ENCODE measurements around the gene CALU. TPM values are rescaled to one million over a fixed set of nuclear protein-coding genes. Genes with fewer than 3 reads are reported as not detected.

The CALU gene
- 47.1 TPM for total RNA-seq

DNA sequence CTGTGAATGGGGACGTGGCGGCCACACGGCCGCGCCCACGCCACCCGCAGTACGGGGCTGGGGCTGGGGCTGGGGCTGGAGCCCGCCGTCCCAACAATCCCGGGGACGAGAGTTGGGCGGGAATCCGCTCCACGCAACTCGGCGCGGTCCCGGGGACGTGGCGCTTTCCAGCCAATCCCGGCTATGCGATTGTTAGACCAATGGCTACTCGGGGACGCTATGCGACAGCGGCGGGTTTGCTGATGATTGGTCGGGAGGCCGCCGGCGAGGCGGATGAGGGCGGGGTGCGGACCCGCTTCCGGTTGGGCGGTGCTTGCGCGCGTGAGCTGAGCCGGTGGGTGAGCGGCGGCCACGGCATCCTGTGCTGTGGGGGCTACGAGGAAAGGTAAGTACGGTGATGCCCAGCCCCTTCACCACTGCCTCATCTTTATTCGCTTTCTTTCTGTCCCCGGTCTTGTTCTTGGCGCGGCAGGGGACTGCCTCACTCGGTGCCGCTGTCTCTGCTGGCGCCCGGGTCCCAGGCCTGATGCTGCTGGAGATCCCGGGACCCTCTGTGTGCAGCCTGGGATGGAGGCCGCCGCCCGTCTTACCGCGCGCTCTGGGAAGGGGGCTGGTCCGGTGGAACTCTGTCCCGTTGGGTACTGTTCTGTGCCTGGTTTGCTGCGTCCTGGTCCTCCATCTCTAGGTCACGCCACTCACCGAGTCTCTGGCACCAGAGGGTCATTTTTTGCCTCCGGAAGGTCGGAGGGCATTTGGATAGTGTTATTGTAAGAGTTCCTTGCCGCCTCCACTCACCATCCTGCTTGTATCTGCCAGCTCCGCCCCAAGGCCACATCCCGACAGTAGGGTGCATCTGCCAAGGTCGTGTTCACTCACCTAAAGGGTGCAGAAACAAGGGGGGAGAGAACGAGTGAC, at the start of gene CALU:
CALU (plus strand) TSS at position 312 of the 915 bp plus-strand sequence. CDS start 9,225 bp downstream, outside the sequence.
- peak; percentile 95 for DNase-seq

DNA sequence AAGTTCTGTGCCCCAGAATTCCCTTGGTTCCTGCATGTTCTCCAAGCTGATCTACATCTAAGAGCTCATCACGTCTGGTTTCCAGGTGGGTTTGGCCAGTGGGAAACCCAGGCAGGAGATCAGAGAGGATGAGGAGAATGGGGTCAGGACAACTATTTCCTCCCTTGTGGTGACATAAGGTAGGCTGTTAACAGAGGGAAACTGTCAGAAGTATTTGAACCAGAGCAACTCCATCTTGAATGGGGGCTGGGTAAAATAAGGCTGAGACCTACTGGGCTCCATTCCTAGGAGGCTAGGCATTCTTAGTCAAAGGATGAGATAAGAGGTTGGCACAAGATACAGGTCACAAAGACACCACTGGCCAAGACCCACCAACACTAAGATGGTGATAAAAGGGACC, 47.9 kb upstream of the CALU start:
- DNase-seq = no peak

DNA sequence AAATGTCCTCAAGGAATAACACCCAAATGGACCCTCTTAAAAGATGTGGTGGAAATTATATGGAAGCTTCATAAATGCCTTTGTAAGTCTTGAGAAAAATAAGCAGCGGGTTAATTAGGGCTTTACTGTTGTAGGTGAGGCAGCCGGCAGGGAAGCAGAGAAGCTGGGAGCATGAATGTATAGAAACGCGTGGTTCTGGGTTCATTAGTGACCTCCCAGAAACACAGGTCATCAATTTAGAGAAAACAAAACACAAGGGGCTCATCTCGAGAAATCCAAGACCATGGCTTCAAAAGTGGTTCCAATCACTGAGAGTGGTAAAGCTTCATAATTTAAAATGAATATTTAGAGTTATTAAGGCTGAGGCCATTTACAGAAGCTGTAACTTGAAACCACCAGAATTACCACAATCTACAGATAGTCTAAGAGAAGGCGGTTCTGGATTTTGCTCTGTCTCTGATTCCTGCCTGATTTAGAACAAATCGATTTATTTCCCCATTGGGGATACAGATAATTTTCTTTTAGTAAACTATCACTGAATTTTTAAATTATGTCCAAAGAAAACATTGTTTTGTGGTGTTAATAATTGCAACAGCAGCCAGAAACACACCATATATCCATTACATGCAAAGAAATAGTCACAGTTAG, 46.4 kb upstream of the CALU start:
- DNase-seq = no peak

DNA sequence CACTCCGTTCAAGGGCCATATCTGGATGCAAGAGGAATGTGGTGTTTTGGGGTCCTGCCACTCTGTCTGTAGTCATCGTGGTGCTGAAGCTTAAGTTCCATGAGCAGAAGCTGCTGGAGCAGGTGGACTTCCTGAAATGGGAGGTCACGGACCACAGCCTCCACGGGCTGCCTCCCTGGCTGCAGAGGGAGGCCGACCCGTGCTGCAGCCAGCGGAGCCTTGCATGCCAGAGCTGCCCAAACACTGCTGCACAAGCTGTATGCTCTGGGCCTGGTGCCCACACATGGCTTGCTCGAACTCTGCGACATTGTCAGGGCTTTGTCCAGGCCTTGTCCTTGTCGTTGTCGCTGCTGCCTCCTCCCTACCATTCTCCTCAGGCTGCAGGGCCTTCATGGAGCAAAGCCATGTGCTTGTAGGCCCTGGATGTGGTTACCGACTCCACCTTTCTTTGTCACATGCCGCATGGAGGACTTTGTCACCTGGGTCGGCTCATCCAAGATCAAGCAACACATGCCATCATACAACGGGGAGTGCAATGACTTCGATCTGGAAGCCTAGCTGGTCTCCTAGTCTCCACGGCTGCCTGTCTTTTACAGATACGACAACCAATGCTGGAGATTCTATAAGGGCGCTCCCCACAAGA, 45.7 kb upstream of the CALU start:
- no peak for DNase-seq

DNA sequence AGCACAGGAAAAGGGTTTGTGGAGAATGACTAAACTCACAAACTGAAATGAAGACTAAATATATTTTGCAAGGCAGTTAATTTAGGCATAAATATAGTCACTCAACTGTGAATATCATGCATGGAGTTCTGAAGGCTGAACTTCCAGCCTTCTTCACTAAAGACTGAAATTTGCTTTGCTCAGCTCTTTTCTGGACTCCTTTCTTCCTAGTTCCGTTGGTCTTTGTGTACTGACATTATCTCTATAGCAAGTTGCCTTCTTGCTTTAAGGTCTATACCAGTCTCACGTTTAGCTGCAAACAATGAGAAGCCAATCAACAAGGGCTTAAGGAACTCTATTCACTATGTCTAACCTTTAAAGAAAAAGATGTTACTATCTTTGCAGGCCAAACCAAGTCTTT, 44.4 kb upstream of the CALU start:
- no peak for DNase-seq

DNA sequence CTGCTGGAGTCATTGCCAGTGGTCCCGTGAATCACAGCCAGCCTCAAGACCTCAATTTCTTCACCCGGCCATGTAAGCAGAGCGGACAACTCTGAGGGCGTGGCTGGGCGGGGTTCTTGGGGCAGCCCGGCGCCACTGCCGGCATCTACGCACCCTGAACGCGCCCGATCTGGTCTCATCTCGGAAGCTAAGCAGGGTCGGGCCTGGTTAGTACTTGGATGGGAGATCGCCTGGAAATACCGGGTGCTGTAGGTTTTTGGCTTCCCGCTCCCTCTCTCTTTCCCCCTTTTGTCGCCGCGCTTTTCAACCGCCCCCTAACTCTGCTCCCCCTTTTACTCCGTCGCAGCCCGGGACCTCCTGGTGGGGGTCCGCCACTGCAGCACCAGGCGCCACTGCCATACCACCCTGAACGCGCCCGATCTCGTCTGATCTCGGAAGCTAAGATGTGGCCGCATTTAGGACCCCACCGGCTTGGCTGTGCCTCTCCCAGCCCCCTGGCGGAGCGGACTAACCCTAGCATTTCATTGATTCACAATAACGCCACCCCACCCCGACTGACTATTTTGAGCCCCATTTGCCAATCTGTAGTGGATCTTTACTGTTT, 41.8 kb upstream of the CALU start:
- no peak for DNase-seq

DNA sequence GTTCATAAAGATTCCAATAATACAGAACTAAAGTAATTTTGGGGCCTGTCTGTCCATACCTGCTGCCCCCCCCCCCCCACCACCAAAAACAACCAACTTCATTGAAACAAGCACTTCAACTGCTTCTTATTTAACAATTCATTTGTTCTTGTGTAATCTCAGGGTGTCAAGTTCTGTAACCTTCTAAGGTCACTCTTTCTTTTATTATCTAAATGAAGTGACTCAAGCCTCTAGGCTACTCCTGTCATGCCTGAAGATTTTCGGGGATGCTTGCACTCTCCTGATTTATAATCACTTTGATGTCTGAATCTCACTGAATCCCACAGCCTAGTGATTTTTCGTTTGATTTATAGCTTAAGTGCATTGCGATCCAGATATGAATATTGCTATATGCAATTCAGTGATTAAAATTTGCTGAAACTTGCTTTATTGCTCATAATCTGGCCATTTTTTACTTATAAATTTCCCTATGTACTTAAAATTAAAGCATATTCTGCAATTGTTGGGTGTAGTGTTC, 39.9 kb upstream of the CALU start:
- DNase-seq = no peak

DNA sequence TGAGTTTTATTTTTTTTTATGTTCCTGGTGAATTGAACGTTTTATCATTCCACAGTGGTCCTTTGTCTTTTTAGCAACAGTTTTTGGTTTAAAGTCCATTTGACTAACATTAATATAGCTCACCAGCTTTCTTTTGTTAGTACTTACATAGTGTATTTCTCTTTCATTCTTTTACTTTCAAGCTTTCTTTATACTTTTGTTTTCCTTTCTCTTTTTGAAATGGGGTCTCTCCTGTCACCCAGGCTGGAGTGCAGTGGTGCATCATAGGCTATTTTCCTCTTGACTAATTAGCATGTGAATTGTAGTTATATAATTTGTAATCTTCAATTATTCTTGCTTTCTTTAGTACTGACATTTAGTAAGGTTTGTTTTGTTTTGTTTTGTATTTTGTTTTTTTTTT, 39.3 kb upstream of the CALU start:
- DNase-seq = no peak

DNA sequence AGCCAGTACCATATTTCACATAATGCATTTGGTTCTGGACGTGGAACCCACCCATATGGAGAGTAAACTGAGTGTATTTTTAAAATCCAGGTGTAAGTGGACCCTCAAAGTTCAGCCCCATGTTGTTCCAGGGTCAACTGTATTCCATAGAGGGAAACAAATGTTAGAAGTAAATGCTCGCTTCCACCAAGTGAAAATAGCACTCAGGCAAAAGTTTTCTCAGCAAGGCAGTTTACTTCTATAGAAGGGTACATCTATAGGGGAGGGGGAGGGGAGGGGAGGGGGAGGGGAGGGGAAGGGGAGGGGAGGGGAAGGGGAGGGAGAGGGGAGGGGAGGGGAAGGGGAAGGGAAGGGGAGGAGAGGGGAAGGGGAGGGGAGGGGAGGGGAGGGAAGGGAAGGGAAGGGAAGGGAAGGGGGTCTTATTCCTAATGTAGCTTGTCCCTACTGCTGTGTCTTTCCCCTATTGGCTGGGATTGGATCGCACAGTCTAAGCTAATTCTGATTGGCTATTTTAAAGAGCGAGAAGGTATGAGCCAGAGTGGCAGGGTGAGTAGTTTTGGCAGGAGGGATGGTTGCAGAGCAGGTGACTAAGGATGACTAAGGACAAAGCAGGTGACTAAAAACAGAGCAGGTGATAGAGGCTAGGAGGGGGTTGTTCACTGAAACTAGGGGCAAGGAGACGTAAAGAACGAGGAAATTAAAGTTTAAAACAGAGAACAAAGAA, 37.9 kb upstream of the CALU start:
- no peak for DNase-seq

DNA sequence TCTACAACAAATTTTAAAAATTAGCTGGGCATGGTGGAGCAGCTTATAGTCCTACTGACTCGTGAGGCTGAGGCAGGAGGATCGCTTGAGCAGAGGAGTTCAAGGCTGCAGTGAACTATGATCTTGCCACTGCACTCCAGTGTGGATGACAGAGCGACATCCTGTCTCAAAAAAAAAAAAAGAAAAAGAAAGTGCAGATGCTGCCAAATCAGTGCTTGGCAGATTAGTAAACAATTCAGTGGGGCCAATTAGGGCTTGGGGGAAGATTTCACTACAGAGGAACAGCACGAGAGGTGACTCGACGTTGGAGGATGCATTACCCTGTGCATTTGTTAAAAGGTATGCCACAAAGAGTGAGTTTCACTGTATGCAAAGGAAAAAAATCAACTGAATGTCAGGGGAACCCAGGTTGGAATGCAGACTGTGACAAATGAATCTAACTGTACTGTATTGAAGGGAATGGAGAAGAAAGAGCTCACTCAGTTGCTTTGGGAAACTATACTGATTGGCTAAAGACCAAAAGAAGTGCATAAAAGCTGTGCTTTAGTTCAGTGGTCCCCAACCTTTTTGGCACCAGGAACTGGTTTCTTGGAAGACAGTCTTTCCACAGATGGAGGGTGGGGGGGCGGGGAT, 35.4 kb upstream of the CALU start:
- no peak for DNase-seq

DNA sequence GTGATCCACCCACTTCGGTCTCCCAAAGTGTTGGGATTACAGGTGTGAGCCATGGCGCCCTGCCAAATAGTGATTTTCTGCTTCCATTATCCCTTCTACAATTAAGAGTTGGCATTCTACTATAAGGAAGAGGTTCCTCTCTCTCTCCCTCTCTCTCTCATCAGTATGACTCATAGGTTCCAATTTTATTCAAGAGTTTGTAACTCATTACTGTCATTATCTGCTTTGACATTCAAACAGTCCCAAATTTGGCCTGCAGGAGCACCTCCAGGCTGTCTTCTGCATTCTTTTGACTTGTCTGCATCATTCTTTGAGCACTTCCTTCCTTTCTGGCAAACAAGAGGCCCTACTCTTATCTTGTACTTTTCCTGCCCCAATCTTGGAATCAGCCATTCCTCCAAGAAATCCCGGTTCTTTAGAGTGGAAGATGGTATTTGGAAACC, 33.2 kb upstream of the CALU start:
- DNase-seq = no peak

DNA sequence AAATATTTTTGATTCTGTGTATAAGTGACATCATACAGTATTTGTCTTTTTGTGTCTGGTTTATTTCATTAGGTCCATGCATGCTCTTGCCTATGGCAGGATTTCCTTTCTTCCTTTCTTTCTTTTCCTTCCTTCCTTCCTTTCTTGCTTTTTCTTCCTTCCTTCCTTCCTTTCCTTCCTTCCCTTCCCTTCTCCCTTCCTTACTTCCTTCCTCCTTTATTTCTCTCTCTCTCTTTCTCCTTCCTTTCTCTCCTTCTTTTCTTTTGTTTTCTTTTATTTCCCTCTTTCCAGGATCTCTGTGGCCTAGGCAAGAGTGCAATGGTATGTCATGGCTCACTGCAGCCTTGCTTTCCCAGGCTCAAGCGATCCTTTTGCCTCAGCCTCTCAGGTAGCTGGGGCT, 31.4 kb upstream of the CALU start:
- DNase-seq = no peak

DNA sequence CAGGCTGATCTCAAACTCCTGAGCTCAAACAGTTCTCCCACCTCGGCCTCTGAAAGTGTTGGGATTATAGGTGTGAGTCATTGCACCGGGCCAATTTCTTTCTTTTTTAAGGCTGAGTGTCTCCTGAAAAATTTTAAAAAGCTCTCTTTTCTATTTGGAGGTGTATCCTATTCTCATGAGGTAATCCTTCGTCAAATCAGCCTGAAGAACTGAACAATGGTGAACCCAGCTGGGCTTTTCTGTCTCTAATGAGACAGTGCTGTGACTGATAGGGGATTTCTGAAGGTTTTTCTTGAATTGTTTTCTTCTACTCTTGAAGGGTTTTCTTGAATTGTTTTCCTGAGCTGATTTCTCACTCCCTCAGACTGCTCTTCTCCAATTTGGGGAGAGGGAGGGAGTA, 30.9 kb upstream of the CALU start:
- no peak for DNase-seq

DNA sequence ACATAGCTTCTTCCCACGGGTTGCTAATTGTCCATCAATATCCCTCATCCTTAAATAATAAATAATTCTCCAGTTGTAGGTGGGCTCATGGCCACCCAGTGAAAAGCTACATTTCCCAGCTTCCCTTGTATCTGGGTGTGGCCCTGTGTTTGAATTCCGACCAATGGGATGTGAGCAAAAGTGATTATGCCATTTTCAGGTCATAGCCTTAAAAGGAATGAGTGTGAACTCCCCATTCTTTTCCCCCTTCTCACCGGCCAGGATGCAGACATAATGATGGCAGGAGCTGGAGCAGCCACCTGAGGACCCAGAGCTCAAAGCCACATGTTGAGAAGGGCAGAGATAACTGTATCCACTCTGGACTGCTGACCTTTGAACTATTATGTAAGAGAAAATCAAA, 30.3 kb upstream of the CALU start:
- DNase-seq = no peak

DNA sequence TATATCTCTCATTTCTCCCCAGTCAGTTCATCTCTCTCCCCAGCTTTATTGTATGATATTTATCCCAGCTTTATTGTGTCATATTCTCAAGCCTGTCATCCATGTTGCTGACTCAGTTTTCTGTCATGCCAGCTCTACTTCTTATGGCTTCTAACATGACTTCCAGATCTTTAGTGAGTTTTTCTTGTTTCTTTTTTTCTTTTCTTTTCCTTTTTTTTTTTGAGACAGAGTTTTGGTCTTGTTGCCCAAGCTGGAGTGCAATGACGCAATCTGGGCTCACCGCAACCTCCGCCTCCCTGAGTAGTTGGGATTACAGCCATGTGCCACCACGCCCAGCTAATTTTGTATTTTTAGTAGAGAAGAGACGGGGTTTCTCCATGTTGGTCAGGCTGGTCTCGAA, 28.7 kb upstream of the CALU start:
- no peak for DNase-seq

DNA sequence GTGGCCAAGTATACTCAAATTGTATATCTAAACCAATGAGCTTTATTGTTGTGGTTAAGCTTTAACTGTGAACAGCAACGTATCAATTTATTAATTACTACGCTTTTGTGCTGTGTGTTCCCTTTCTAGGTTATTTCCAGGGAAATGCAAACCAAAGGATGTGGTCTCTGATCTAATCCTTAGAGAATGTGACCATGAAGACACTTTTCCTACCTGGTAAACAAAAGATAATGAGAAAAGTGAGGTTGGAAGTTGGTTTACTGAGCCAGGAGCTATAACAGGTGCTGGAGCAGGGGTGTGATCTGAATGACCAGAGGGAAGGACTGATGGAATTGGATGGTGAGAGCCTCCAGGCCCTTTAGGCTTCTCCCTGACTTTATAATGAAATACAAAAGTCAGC, 25.4 kb upstream of the CALU start:
- no peak for DNase-seq

DNA sequence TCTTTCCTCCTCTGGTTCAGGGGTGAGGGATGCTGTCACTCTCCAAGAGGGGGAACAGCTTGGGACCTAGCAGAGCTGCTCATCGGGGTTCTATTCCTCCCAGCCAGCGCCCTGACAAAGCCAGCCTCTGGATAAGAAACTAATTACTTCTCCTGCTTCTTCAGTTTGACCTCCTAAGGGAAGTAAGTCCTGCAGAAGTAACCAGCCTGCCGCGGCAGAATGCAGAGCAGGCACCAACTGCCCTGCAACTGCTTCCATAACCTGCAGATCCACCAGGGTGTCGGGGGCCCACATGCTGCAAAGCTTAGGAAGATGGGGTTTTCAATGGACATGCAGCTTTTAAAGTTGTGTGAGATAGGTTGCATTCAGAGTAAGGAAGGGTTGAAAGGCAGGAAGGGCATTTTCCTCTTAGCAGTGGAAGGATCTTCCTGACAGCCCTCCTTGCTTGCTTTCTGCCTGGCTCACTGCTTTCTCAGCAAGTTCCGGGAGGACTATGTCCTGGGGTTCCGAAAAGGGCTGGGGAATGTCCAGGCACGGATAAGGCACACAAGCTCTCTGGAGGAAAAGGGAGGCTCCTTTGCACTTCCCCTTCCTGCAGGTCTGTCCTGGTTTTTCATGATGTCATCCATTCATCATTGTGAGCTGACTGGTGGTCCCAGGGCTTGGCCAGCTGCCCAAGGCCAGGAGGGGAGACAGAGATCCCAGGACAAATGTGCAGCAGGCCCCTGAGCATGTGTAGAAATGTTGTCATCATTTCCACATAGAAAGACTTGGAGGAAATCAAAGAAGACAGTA, 24.3 kb upstream of the CALU start:
- no peak for DNase-seq

DNA sequence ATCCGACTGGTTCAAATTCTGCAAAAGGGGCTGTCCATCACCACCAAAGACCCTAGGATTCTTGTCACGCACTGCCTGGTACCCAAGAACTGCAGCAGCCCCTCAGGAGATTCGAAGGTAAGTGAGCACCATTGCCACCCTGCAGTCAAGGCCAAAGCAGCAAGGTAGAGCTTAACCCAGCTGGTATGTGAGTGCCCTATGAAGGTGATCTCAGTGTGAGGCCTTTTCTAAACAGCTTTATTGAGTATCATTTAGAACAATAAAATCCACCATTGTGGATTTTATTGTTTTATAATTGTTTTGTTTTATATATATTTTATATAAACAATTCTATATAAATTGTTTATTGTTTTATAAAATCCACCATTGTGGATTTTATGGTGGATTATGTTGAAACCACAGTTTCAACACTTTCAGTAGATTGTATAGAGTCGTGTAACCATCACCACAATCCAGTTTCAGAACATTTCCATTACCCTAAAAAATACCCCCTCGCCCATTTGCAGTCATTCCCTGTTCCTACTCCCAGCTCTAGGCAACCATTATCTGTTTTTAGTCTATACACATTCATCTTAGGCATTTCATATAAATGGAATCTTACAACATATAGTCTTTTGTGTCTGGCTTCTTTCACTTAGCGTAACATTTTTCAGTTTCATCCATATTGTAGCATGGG, 20.1 kb upstream of the CALU start:
- DNase-seq = no peak

DNA sequence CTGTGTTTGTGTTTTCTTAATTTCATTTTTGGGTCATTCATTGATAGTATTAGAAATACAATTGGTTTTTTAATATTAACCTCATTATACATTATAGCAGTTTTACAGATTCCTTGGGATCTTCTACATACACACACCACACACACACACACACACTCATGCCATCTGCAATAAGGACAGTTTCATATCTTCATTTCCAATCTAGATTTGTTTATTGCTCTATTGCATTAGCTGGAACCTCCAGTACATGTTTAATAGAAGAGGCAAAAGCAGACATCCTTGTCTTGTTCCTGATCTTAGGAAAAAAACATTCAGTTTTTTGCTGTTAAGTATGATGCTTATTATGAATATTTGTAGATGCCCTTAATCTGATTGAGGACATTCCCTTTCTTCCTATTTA, 17.8 kb upstream of the CALU start:
- no peak for DNase-seq

DNA sequence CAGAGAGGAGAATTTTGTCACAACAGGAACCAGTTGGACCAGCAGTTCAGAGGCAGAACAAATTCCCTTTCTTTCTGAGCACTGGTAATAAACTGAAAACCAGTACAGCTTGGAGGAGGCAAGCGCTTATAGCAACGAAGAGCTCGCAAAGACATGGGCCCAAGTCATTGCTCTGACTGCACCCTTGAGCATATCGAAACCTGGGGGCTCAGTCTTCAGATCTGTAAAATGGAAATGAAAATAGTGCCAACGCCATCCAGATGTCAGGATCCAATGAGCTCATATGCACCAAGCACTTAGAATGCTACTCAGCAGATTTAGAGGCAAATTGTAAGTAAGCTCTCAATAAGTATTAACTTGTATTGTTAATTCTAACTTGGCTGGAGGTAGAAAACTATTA, 14.4 kb upstream of the CALU start:
- DNase-seq = no peak

All from occipital lobe (tissue), 2 donors.